Stimulated activated CD4-positive, alpha-beta T cell treated with anti-CD3 and anti-CD28 coated beads, Interleukin-4, amount 100 ng/mL, for 4 hours (primary cell): Measurements from ENCODE around the gene EPHA3.

Experiments
- DNase-seq, 2 experiments: peaks; one replicate each; pipeline ENCODE4 v3.0.0-alpha.2; 2020

Gene EPHA3

GRCh38 chr3:89367166-89367565 is 259.7 kb downstream of the EPHA3 start:
- no peak for DNase-seq

GRCh38 chr3:89368846-89369245 is 261.4 kb downstream of the EPHA3 start:
- no peak for DNase-seq

- DNase-seq: no peak
Observed at GRCh38 chr3:89372456-89372855, 265.0 kb downstream of the EPHA3 start.

GRCh38 chr3:89373434-89373833 is 266.0 kb downstream of the EPHA3 start:
- no peak for DNase-seq

GRCh38 chr3:89375451-89375850 is 268.0 kb downstream of the EPHA3 start:
- DNase-seq: no peak

- no peak for DNase-seq
Observed at GRCh38 chr3:89380016-89380415, 272.6 kb downstream of the EPHA3 start.

GRCh38 chr3:89392991-89393390 is 285.6 kb downstream of the EPHA3 start:
- no peak for DNase-seq

- DNase-seq: no peak
Observed at GRCh38 chr3:89395456-89395855, 288.0 kb downstream of the EPHA3 start.

GRCh38 chr3:89395996-89396395 is 288.6 kb downstream of the EPHA3 start:
- DNase-seq: no peak

GRCh38 chr3:89402051-89402450 is 294.6 kb downstream of the EPHA3 start:
- no peak for DNase-seq

GRCh38 chr3:89405176-89405575 is 297.8 kb downstream of the EPHA3 start:
- no peak for DNase-seq

- DNase-seq: no peak
Observed at GRCh38 chr3:89405593-89405992, 298.2 kb downstream of the EPHA3 start.

- no peak for DNase-seq
Observed at GRCh38 chr3:89411201-89411600, 303.8 kb downstream of the EPHA3 start.

- DNase-seq: no peak
Observed at GRCh38 chr3:89414270-89414669, 306.8 kb downstream of the EPHA3 start.

GRCh38 chr3:89419647-89420241 is 312.3 kb downstream of the EPHA3 start:
- DNase-seq: no peak

- DNase-seq: no peak
Observed at GRCh38 chr3:89426060-89426459, 318.6 kb downstream of the EPHA3 start.

GRCh38 chr3:89434621-89435380 is 327.4 kb downstream of the EPHA3 start:
- DNase-seq: no peak

- no peak for DNase-seq
Observed at GRCh38 chr3:89436846-89437245, 329.4 kb downstream of the EPHA3 start.

- no peak for DNase-seq
Observed at GRCh38 chr3:89440386-89440785, 333.0 kb downstream of the EPHA3 start.

- DNase-seq: no peak
Observed at GRCh38 chr3:89441141-89441540, 333.7 kb downstream of the EPHA3 start.

- no peak for DNase-seq
Observed at GRCh38 chr3:89446593-89446992, 339.2 kb downstream of the EPHA3 start.

GRCh38 chr3:89447243-89447642 is 339.8 kb downstream of the EPHA3 start:
- DNase-seq: no peak

GRCh38 chr3:89449086-89449485 is 341.7 kb downstream of the EPHA3 start:
- DNase-seq: no peak

- no peak for DNase-seq
Observed at GRCh38 chr3:89452066-89452465, 344.6 kb downstream of the EPHA3 start.

GRCh38 chr3:89455240-89455639 is 347.8 kb downstream of the EPHA3 start:
- no peak for DNase-seq
